ENCODE results near the gene RBM15B. TPM values are rescaled to one million over a fixed set of nuclear protein-coding genes. Genes with fewer than 3 reads are reported as not detected.

Gene RBM15B, protein sequence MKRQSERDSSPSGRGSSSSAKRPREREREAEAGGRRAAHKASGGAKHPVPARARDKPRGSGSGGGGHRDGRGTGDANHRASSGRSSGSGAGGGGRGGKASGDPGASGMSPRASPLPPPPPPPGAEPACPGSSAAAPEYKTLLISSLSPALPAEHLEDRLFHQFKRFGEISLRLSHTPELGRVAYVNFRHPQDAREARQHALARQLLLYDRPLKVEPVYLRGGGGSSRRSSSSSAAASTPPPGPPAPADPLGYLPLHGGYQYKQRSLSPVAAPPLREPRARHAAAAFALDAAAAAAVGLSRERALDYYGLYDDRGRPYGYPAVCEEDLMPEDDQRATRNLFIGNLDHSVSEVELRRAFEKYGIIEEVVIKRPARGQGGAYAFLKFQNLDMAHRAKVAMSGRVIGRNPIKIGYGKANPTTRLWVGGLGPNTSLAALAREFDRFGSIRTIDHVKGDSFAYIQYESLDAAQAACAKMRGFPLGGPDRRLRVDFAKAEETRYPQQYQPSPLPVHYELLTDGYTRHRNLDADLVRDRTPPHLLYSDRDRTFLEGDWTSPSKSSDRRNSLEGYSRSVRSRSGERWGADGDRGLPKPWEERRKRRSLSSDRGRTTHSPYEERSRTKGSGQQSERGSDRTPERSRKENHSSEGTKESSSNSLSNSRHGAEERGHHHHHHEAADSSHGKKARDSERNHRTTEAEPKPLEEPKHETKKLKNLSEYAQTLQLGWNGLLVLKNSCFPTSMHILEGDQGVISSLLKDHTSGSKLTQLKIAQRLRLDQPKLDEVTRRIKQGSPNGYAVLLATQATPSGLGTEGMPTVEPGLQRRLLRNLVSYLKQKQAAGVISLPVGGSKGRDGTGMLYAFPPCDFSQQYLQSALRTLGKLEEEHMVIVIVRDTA
- 69.7 and 75.8 TPM in 2 replicates for total RNA-seq
- long read RNA-seq, full-length matches to known transcripts, result 53 of 53 reads
- long read RNA-seq, partial matches to known transcripts, result 0 of 53 reads
- long read RNA-seq, other reads (novel, unspliced or antisense), result 0 of 53 reads

DNA sequence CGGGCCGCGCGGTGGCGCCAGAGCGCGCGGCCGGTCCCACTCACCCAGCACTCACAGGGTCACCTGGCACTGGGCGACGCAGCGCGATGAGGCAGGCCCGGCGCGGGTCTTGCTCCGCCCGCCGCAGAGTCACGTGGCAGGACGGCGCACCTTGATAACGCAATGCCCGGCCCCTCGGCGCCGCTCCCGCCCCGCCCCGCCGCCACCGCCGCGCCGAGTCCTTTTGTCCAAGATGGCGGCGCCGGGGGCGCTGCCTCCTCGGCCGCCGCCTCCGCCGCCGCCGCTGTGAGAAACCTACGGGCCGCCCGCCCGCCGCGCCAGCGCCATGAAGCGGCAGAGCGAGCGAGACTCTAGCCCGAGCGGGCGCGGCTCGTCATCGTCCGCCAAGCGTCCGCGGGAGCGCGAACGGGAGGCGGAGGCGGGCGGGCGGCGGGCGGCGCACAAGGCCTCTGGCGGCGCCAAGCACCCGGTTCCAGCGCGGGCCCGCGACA lies at the start of gene RBM15B:
TSS of gene RBM15B (plus strand) at position 211 of the 491 bp plus-strand sequence. CDS start at position 326, 115 bp downstream.
- H3K9me3 Mint-ChIP-seq (ENCODE audit: low read depth), result no peaks in the 10 kb centered on the region
- peak within 1 kb of the TSS; percentile 85 for H3K4me3 Mint-ChIP-seq (ENCODE audit: low read depth)
- H3K27ac Mint-ChIP-seq, result peak within 1 kb of the TSS; percentile 96
- no peaks in the 10 kb centered on the region for H3K27me3 Mint-ChIP-seq
- TF ChIP-seq, protein P1, sequence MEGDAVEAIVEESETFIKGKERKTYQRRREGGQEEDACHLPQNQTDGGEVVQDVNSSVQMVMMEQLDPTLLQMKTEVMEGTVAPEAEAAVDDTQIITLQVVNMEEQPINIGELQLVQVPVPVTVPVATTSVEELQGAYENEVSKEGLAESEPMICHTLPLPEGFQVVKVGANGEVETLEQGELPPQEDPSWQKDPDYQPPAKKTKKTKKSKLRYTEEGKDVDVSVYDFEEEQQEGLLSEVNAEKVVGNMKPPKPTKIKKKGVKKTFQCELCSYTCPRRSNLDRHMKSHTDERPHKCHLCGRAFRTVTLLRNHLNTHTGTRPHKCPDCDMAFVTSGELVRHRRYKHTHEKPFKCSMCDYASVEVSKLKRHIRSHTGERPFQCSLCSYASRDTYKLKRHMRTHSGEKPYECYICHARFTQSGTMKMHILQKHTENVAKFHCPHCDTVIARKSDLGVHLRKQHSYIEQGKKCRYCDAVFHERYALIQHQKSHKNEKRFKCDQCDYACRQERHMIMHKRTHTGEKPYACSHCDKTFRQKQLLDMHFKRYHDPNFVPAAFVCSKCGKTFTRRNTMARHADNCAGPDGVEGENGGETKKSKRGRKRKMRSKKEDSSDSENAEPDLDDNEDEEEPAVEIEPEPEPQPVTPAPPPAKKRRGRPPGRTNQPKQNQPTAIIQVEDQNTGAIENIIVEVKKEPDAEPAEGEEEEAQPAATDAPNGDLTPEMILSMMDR (IDR thresholded peaks at IDR 0.05; ENCODE audit: unreplicated experiment), result peak; percentile 94
- peaks cover 36% of the 10 kb centered on the region for H3K36me3 Mint-ChIP-seq (ENCODE audit: insufficient read depth)
- peaks cover 46% of the 10 kb centered on the region for H3K4me1 Mint-ChIP-seq (ENCODE audit: low read depth)
- DNase-seq (ENCODE audit: low spot score, unreplicated experiment), result peak; percentile 96

DNA sequence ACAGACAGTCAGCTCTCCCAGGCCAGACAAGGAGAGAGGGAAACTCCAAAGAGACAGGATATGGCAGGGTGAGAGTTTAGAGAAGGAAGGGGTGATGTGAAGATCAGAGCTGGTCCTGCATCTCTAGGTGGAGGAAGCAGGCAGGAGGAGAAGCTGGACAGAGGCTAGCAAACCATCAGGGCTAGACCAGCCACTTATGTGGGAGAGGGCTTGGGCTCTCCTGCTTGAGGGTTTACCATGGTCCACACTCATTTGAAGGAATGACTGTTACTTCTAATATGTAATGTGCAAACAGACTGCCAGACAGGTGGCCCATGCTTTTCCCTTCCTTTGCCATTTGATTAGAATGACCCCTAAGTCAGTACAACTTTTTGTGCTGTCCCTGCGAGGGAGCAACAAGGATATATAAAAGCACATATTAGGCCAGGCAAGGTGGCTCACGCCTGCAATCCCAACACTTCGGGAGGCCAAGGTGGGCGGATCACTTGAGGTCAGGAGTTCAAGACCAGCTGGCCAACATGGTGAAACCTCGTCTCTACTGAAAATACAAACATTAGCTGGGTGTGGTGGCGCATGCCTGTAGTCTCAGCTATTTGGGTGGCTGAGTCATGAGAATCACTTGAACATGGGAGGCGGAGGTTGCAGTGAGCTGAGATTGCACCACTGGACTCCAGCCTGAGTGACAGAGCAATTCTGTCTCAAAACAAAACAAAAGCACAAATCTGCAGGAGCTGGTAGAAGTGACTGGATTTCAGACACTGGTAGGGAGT lies 47.0 kb upstream of the RBM15B start:
- Mint-ChIP-seq H3K4me1 (ENCODE audit: low read depth) (peaks cover 11% of the 10 kb centered on the region), H3K36me3 (ENCODE audit: insufficient read depth) (peaks cover 5% of the 10 kb centered on the region), H3K27me3 (no peaks in the 10 kb centered on the region), H3K9me3 (ENCODE audit: low read depth) (no peaks in the 10 kb centered on the region), H3K27ac (peak overlapping the region; percentile 57), H3K4me3 (ENCODE audit: low read depth) (no peak overlapping the region)
- TF ChIP-seq, protein P1 (IDR thresholded peaks at IDR 0.05; ENCODE audit: unreplicated experiment), result no peak
- no peak for DNase-seq (ENCODE audit: low spot score, unreplicated experiment)

GRCh38 chr3:51350751-51351150 lies 40.3 kb upstream of the RBM15B start:
- H3K27ac Mint-ChIP-seq, result no peak overlapping the region
- peaks cover 9% of the 10 kb centered on the region for H3K36me3 Mint-ChIP-seq (ENCODE audit: insufficient read depth)
- H3K4me1 Mint-ChIP-seq (ENCODE audit: low read depth), result peaks cover 4% of the 10 kb centered on the region
- no peaks in the 10 kb centered on the region for H3K27me3 Mint-ChIP-seq
- H3K4me3 Mint-ChIP-seq (ENCODE audit: low read depth), result no peak overlapping the region
- H3K9me3 Mint-ChIP-seq (ENCODE audit: low read depth), result no peaks in the 10 kb centered on the region
- TF ChIP-seq, protein P1 (IDR thresholded peaks at IDR 0.05; ENCODE audit: unreplicated experiment), result no peak
- DNase-seq (ENCODE audit: low spot score, unreplicated experiment), result no peak

- H3K4me1 Mint-ChIP-seq (ENCODE audit: low read depth), result peaks cover 15% of the 10 kb centered on the region
- H3K4me3 Mint-ChIP-seq (ENCODE audit: low read depth), result no peak overlapping the region
- peaks cover 8% of the 10 kb centered on the region for H3K36me3 Mint-ChIP-seq (ENCODE audit: insufficient read depth)
- TF ChIP-seq, protein P1 (IDR thresholded peaks at IDR 0.05; ENCODE audit: unreplicated experiment), result no peak
- no peaks in the 10 kb centered on the region for H3K27me3 Mint-ChIP-seq
- DNase-seq (ENCODE audit: low spot score, unreplicated experiment), result no peak
- no peaks in the 10 kb centered on the region for H3K9me3 Mint-ChIP-seq (ENCODE audit: low read depth)
- no peak overlapping the region for H3K27ac Mint-ChIP-seq
These were observed 38.0 kb upstream of the RBM15B start for GRCh38 chr3:51353131-51353530.

Data from progenitor cell of endocrine pancreas (in vitro differentiated cells).